GM10266 (cell line): ENCODE measurements around the gene RPS6KA2.

ENCODE experiments used
- DNase-seq: peaks from one replicate; pipeline ENCODE4 v3.0.0; 2012; ENCODE audit errors: extremely low spot score
- CTCF ChIP-seq: IDR thresholded peaks from 2 replicates; pipeline ENCODE4 v1.5.1; 2012; ENCODE audit warnings: mild to moderate bottlenecking, low read depth; ENCODE audit not compliant: control insufficient read depth, insufficient read depth; ENCODE audit errors: missing control alignments

The RPS6KA2 gene

GRCh38 chr6:166597711-166598440, 29.2 kb downstream of the RPS6KA2 start:
- no peak for TF ChIP-seq CTCF
- no peak for DNase-seq

GRCh38 chr6:166596776-166597507, 30.1 kb downstream of the RPS6KA2 start:
- no peak for DNase-seq
- no peak for TF ChIP-seq CTCF

- no peak for DNase-seq
- no peak for TF ChIP-seq CTCF
These were observed 31.1 kb downstream of the RPS6KA2 start for GRCh38 chr6:166595949-166596348.

GRCh38 chr6:166595061-166595780, 31.8 kb downstream of the RPS6KA2 start:
- TF ChIP-seq CTCF, result no peak

GRCh38 chr6:166592821-166593220, 34.2 kb downstream of the RPS6KA2 start:
- DNase-seq, result no peak
- TF ChIP-seq CTCF, result no peak

More at GRCh38 chr6:166595061-166595780, 31.8 kb downstream of the RPS6KA2 start:
- DNase-seq, result no peak

GRCh38 chr6:166591961-166592520, 35.0 kb downstream of the RPS6KA2 start:
- no peak for DNase-seq
- no peak for TF ChIP-seq CTCF
